Fibroblast of lung (primary cell): ENCODE data around the gene GLT6D1. TPM values are rescaled to one million over a fixed set of nuclear protein-coding genes. Genes with fewer than 3 reads are reported as not detected.

Experiments used
- DNase-seq, 2 donors: peaks; one replicate each; pipeline versions ENCODE4 v3.0.0 to v3.0.0-alpha.2; 2010; ENCODE audit warnings: low read depth in 2 of 2
- H2AFZ ChIP-seq: 2 replicates; pipeline ENCODE4 v1.5.1; 2012; ENCODE audit warnings: low read length, control low read depth, inconsistent platforms
- H3K27ac ChIP-seq: 2 replicates; pipeline ENCODE4 v1.5.1; 2011; ENCODE audit warnings: low read length, control low read depth; ENCODE audit not compliant: insufficient read depth
- H3K27me3 ChIP-seq: 2 replicates; pipeline ENCODE4 v1.5.1; 2011; ENCODE audit warnings: mild to moderate bottlenecking, low read length; ENCODE audit not compliant: control insufficient read depth, insufficient read depth
- H3K36me3 ChIP-seq: 2 replicates; pipeline ENCODE4 v1.5.1; 2011; ENCODE audit warnings: low read length; ENCODE audit not compliant: control insufficient read depth, insufficient read depth
- H3K4me1 ChIP-seq: 2 replicates; pipeline ENCODE4 v1.5.1; 2011; ENCODE audit warnings: low read length; ENCODE audit not compliant: control insufficient read depth, insufficient read depth; ENCODE audit errors: extremely low read depth
- H3K4me2 ChIP-seq: 2 replicates; pipeline ENCODE4 v1.5.1; 2011; ENCODE audit warnings: low read length, control low read depth; ENCODE audit not compliant: insufficient read depth; ENCODE audit errors: extremely low read depth
- H3K4me3 ChIP-seq, 4 experiments: fragments of 200-600 bp in 1 of 4; sonication (generic) in 1 of 4; replicated peaks in 1 of 4; 2 replicates each; pipeline ENCODE4 v1.5.1; 2011 to 2016; ENCODE audit warnings: low read length in 4 of 4, low read depth in 3 of 4, mild to moderate bottlenecking in 3 of 4, control low read depth in 2 of 4, inconsistent platforms in 1 of 4, mixed read lengths in 1 of 4; ENCODE audit not compliant: insufficient read depth in 1 of 4; ENCODE audit errors: control extremely low read depth in 1 of 4
- H3K79me2 ChIP-seq: 2 replicates; pipeline ENCODE4 v1.5.1; 2012; ENCODE audit warnings: mild to moderate bottlenecking, low read length, inconsistent platforms; ENCODE audit not compliant: control insufficient read depth, insufficient read depth
- H3K9ac ChIP-seq: 2 replicates; pipeline ENCODE4 v1.5.1; 2011; ENCODE audit warnings: mild to moderate bottlenecking, low read length, control low read depth; ENCODE audit not compliant: insufficient read depth
- H3K9me3 ChIP-seq: 2 replicates; pipeline ENCODE4 v1.5.1; 2012; ENCODE audit warnings: low read depth, low read length; ENCODE audit not compliant: control insufficient read depth, insufficient read depth
- H4K20me1 ChIP-seq: 2 replicates; pipeline ENCODE4 v1.5.1; 2011; ENCODE audit warnings: low read length; ENCODE audit not compliant: control insufficient read depth, insufficient read depth; ENCODE audit errors: extremely low read depth
- EZH2 ChIP-seq: IDR thresholded peaks from 2 replicates; pipeline ENCODE4 v1.5.1; 2012; ENCODE audit warnings: low read length, control low read depth, mild to moderate bottlenecking; ENCODE audit errors: missing control alignments
- polyA plus RNA-seq, 2 donors: library from polyadenylated mRNA; depleted of rRNA in 1 of 2; stranded (reverse) in 1 of 2; unstranded in 1 of 2; fragments of >200 nt; gene quantifications; 2 replicates each; pipeline ENCODE4 v1.2.1, GENCODE V29; 2011 to 2012; ENCODE audit warnings: missing spikeins in 1 of 2
- total RNA-seq: library from RNA; depleted of rRNA; stranded (reverse); fragments of >200 nt; gene quantifications from 2 replicates; pipeline ENCODE4 v1.2.1, GENCODE V29; 2014
- TF ChIP-seq, protein P1 (sequence below), 2 donors: IDR thresholded peaks in 1 of 2; conservative IDR thresholded peaks in 1 of 2; 1 replicate in 1 of 2; 2 replicates in 1 of 2; pipeline ENCODE4 v1.5.1; 2011 to 2012; ENCODE audit warnings: low read length in 2 of 2, control low read depth in 1 of 2, inconsistent platforms in 1 of 2, low read depth in 1 of 2, mild to moderate bottlenecking in 1 of 2

The GLT6D1 gene
- total and polyA plus RNA-seq, 2 donors (not counting 1 experiment from before 2014, with no cell fraction given), result not detected

GRCh38 chr9:135611875-135612209 lies 27.5 kb downstream of the GLT6D1 start:
- no peaks in the 10 kb centered on the region for H3K9me3 ChIP-seq
- H3K9ac ChIP-seq, result no peak overlapping the region
- H3K27me3 ChIP-seq, result no peaks in the 10 kb centered on the region
- no peaks in the 10 kb centered on the region for H3K4me1 ChIP-seq
- H4K20me1 ChIP-seq, result no peaks in the 10 kb centered on the region
- no peak overlapping the region for H3K4me2 ChIP-seq
- TF ChIP-seq, protein P1, sequence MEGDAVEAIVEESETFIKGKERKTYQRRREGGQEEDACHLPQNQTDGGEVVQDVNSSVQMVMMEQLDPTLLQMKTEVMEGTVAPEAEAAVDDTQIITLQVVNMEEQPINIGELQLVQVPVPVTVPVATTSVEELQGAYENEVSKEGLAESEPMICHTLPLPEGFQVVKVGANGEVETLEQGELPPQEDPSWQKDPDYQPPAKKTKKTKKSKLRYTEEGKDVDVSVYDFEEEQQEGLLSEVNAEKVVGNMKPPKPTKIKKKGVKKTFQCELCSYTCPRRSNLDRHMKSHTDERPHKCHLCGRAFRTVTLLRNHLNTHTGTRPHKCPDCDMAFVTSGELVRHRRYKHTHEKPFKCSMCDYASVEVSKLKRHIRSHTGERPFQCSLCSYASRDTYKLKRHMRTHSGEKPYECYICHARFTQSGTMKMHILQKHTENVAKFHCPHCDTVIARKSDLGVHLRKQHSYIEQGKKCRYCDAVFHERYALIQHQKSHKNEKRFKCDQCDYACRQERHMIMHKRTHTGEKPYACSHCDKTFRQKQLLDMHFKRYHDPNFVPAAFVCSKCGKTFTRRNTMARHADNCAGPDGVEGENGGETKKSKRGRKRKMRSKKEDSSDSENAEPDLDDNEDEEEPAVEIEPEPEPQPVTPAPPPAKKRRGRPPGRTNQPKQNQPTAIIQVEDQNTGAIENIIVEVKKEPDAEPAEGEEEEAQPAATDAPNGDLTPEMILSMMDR (conservative IDR thresholded peaks at IDR 0.05 in 1 of 2, IDR thresholded peaks at IDR 0.05 in 1 of 2; ENCODE audit: low read depth in 1 of 2, low read length in 2 of 2), result no peak
- no peak for TF ChIP-seq EZH2
- no peaks in the 10 kb centered on the region for H3K36me3 ChIP-seq
- no peaks in the 10 kb centered on the region for H3K79me2 ChIP-seq
- DNase-seq, result no peak
- H3K27ac ChIP-seq, result no peak overlapping the region
- no peak overlapping the region for H2AFZ ChIP-seq
- no peak overlapping the region for H3K4me3 ChIP-seq

DNA sequence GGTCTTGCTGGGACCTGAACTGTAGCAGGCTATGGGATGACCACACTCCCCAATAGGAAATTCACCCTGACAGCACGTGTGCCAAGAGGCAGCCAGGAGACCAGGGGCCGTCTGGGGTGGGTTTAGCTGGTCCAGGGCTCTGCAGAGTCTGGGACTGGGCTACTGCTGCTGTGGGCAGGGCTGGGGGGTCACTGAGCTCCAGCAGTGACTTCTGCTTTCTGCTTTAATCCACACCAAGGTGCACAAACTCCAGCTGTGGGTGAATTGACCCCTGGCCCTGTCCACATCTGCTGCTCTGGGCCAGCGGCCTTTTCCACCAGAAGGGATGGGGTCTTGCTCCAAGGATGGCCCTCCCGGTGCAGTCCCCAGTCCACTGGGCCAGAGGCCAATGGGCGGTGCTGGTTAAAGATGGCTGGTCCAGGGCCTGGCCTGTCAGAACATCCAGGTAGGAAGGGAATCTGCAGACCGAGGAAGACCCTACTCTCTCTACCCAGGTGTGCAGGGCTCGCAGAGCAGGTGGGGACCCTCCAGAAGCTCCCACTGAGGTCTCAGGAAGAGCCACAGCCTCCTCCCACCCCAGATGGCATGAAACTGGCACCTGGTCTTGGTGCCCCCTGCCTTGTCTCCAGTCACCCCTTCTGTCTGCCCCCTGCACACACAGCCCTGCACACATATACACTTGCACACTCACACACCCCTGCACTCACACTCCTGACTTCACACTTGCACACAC lies 28.0 kb downstream of the GLT6D1 start:
- Histone ChIP-seq H3K4me3 (no peak overlapping the region), H3K9me3 (no peaks in the 10 kb centered on the region), H3K9ac (no peak overlapping the region), H3K4me2 (no peak overlapping the region), H3K36me3 (no peaks in the 10 kb centered on the region), H3K27ac (no peak overlapping the region), H3K27me3 (no peaks in the 10 kb centered on the region), H3K4me1 (no peaks in the 10 kb centered on the region), H2AFZ (no peak overlapping the region), H4K20me1 (no peaks in the 10 kb centered on the region), H3K79me2 (no peaks in the 10 kb centered on the region)
- no peak for DNase-seq
- no peak for TF ChIP-seq EZH2
- TF ChIP-seq, protein P1 (conservative IDR thresholded peaks at IDR 0.05 in 1 of 2, IDR thresholded peaks at IDR 0.05 in 1 of 2; ENCODE audit: low read depth in 1 of 2, low read length in 2 of 2), result no peak

GRCh38 chr9:135610290-135611141 lies 28.8 kb downstream of the GLT6D1 start:
- no peak for DNase-seq
- no peaks in the 10 kb centered on the region for H3K27me3 ChIP-seq
- H3K27ac ChIP-seq, result no peak overlapping the region
- no peaks in the 10 kb centered on the region for H3K36me3 ChIP-seq
- H3K4me2 ChIP-seq, result no peak overlapping the region
- no peaks in the 10 kb centered on the region for H3K9me3 ChIP-seq
- H3K9ac ChIP-seq, result no peak overlapping the region
- H3K79me2 ChIP-seq, result no peaks in the 10 kb centered on the region
- no peak overlapping the region for H2AFZ ChIP-seq
- no peaks in the 10 kb centered on the region for H4K20me1 ChIP-seq
- no peaks in the 10 kb centered on the region for H3K4me1 ChIP-seq
- TF ChIP-seq, protein P1 (conservative IDR thresholded peaks at IDR 0.05 in 1 of 2, IDR thresholded peaks at IDR 0.05 in 1 of 2; ENCODE audit: low read depth in 1 of 2, low read length in 2 of 2), result no peak
- TF ChIP-seq EZH2, result no peak
- H3K4me3 ChIP-seq, result no peak overlapping the region
